ENCODE results near the gene RPS6KA2.

Gene RPS6KA2

GRCh38 chr6:166465003-166465399, 162.1 kb downstream of the RPS6KA2 start:
- no peak overlapping the region for H3K4me3 ChIP-seq (ENCODE audit: low read length)
- TF ChIP-seq ZNF274 (IDR thresholded peaks at IDR 0.05; ENCODE audit: low read depth, low read length): no peak

DNA sequence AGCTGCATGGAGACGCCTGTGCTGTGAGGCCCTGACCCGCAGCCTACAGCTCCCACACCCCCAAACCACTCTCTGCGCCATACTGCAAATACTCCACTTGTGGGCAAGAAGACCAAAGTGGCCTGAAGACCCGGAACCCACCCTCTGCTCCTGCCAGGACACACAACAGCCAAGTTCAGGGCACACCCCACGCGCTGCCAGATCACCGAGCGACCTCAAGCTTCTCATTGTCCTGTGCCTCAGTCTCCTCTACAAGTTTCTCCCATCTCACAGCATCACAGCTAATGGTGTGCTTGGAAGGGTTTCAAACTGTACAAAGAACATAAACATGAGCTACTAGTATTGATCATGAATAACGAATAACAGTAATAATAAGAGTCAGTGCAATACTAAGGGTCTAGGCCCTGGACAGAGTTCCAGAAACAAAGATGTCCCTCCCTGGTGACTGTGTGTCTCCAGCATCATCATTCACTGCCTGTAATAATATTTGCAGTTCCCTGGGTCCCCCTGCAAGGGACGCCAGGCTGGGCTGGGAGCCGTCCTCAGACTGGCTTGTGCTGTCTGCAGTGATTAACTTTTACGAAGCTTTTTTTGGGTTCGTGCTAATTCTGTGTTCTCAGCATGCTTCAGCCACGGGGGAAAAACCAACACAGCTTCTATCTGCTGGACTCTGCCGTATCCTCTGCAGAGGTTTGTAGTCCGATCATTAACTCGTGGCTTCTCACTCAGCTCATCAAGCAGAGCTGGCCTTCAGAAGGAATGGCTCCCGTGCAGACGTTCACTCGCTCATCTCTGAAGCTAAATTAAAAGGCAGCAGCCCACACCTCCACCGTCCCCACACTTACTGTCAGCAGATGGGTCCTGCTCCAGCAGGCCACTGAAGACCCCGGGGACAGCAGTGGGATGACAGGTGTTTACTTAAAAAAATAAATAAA, 162.7 kb downstream of the RPS6KA2 start:
- H3K4me3 ChIP-seq (ENCODE audit: low read length): no peak overlapping the region
- TF ChIP-seq ZNF274 (IDR thresholded peaks at IDR 0.05; ENCODE audit: low read depth, low read length): no peak

- TF ChIP-seq ZNF274 (IDR thresholded peaks at IDR 0.05; ENCODE audit: low read depth, low read length): no peak
- H3K4me3 ChIP-seq (ENCODE audit: low read length): no peak overlapping the region
These were observed 163.5 kb downstream of the RPS6KA2 start for GRCh38 chr6:166463359-166464067.

DNA sequence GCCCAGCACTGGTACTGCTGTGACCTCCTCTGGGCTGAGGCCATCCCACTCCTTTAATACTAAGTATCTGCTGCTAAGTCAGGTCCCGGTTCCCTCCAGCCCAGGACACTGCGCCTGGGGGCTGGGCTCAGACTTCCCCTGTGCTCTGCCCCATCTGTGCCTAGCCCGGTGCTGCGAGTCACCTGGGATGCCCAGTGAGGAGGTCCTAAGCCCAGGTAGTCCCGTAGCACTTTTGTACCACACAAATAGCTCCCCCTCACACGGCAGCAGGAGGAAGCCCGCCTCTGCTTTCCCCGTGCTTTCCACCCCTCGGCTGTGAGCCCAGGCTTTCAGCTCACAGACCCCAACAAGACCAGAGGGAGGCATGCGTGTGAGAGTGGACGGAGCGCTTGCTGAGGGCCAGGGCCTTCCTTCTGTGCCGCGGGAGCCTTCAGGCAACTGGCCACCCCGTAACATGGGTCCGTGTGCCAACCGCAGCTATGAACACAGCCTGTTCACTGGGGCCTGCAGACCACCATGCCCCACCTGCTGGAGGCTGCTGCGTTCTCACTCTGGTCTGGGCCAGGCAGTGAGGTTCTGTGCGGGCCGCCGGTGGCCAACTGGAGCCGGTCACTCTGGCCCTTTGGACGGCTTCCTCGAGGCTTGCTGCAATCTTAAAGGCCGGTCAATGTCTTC, 164.5 kb downstream of the RPS6KA2 start:
- H3K4me3 ChIP-seq (ENCODE audit: low read length): no peak overlapping the region
- no peak for TF ChIP-seq ZNF274 (IDR thresholded peaks at IDR 0.05; ENCODE audit: low read depth, low read length)

- H3K4me3 ChIP-seq (ENCODE audit: low read length): no peak overlapping the region
- no peak for TF ChIP-seq ZNF274 (IDR thresholded peaks at IDR 0.05; ENCODE audit: low read depth, low read length)
These were observed 165.1 kb downstream of the RPS6KA2 start for GRCh38 chr6:166461821-166462460.

DNA sequence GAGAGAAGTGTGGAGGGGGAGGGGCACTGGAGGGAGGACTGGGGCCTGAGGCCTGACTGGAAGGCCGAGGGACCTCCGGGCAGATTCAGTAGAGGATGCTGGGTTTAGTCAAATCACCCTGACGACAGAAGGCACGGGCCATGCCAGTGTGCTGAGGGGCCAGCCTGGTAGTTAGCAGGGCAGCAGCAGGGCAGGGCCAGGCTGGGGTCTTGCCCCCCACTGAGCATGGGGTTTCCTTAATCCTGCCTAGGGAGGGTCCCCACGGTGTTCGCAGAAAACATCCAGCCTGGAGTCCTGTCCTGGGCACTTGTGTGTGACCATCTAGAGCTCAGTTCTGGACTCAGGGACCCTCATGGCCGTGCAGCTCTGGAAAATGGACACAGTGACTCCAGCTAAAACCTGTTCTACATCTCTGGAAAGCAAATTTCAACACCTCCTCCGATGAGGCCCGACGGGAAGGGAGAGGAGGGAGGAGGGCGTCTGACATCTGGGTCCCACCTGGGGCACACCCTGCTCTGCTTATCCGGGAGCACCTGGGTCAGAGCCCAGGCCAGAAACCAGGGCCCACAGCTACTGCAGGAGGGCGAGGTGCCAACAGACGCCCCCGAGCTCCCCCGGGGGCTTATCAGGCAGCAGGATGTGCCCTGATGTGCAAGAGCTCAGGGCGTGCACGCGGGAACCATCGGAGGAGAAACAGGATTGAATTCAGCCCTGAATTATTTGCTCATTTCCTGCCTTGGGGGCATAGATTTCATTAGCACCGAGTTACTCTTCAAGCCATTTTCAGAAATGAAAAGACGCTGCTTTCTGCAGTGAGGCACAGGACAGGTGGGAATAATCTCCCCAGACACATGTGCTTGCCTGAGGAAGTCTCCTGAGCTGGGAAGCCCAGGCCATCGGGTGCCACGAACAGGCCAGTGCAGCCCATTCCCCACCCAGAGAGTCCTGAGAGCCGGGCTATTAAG, 166.3 kb downstream of the RPS6KA2 start:
- H3K4me3 ChIP-seq (ENCODE audit: low read length): no peak overlapping the region
- TF ChIP-seq ZNF274 (IDR thresholded peaks at IDR 0.05; ENCODE audit: low read depth, low read length): no peak

GRCh38 chr6:166459906-166460305, 167.1 kb downstream of the RPS6KA2 start:
- TF ChIP-seq ZNF274 (IDR thresholded peaks at IDR 0.05; ENCODE audit: low read depth, low read length): no peak
- no peak overlapping the region for H3K4me3 ChIP-seq (ENCODE audit: low read length)

DNA sequence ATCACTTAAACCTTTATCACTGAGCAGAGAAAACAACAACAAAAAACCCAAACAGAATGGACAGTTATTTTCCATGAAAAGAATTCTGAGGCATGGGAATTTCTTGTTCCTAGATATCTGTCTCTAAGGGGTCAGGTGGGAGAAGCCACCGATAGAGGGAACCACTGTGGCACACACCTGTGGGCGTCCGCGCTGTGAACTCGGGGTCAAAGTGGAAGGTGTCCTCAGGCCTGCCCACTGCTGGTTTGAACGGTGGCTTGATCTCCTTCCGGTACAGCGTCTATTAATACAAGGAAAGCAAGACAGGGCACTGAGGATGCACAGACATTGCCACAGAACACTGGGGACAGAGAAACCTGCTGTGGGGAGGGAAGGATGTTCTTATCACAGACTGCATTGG, 167.8 kb downstream of the RPS6KA2 start:
- TF ChIP-seq ZNF274 (IDR thresholded peaks at IDR 0.05; ENCODE audit: low read depth, low read length): no peak
- H3K4me3 ChIP-seq (ENCODE audit: low read length): no peak overlapping the region

- no peak for TF ChIP-seq ZNF274 (IDR thresholded peaks at IDR 0.05; ENCODE audit: low read depth, low read length)
- H3K4me3 ChIP-seq (ENCODE audit: low read length): no peak overlapping the region
These were observed 170.5 kb downstream of the RPS6KA2 start for GRCh38 chr6:166456395-166457156.

DNA sequence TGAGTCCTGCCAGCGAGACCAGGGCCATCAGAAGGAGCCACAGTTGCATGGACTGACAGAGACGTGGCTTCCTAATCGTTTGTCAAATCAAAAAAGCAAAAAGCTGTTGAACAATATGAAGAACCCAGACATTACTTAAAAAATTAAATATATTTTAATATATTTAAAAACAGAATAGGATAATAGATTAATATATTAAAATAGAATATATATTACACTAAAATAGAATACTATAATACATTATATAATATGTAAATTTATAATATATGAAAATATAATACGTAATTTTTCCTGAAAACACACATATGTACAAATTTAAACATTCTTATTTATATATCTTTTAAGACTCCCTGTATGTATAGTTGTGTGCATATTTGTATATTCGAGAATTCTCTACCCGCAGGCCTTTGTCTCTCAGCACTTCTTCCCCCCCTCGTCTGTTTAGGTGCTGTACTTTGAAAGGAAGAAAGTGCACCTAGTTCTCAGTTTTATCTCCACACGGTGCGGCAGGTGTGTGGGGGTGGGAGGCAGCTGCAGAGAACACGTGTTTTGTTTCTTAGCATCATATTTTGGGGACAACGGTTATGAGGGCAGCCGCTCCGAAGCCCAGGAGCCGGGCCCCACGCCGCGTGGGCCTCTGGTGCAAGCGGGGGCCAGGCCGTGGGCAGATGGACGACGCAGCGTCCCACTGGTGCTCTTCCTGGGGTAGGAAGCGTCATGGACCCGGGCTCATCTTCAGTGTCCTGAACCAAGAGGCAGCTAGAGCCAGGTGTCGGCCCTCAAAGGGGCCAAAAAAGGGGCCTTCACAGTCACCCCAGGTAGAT, 172.1 kb downstream of the RPS6KA2 start:
- H3K4me3 ChIP-seq (ENCODE audit: low read length): no peak overlapping the region
- no peak for TF ChIP-seq ZNF274 (IDR thresholded peaks at IDR 0.05; ENCODE audit: low read depth, low read length)

GRCh38 chr6:166453651-166454050, 173.4 kb downstream of the RPS6KA2 start:
- no peak for TF ChIP-seq ZNF274 (IDR thresholded peaks at IDR 0.05; ENCODE audit: low read depth, low read length)

More at GRCh38 chr6:166453651-166454050, 173.4 kb downstream of the RPS6KA2 start:
- no peak overlapping the region for H3K4me3 ChIP-seq (ENCODE audit: low read length)
